HEK293 (cell line): Measurements from ENCODE around the gene BRI3.

ENCODE experiments used
- KLF16 ChIP-seq: fragments of 450-650 bp; formaldehyde crosslinking; IDR thresholded peaks from 2 replicates; pipeline ENCODE4 v1.5.1; 2017; ENCODE audit warnings: missing biosample characterization, missing genetic modification characterization
- PRDM1 ChIP-seq: fragments of 450-650 bp; formaldehyde crosslinking; IDR thresholded peaks from 2 replicates; pipeline ENCODE4; 2016; ENCODE audit warnings: missing biosample characterization, missing genetic modification characterization
- SP2 ChIP-seq: fragments of 450-650 bp; formaldehyde crosslinking; IDR thresholded peaks from 2 replicates; pipeline ENCODE4 v1.5.1; 2016; ENCODE audit warnings: missing biosample characterization, missing genetic modification characterization
- YY1 ChIP-seq: fragments of 450-650 bp; formaldehyde crosslinking; IDR thresholded peaks from 2 replicates; pipeline ENCODE4 v1.5.1; 2018; ENCODE audit warnings: missing biosample characterization, missing genetic modification characterization
- ZNF138 ChIP-seq: fragments of 450-650 bp; formaldehyde crosslinking; IDR thresholded peaks from 2 replicates; pipeline ENCODE4 v1.5.1; 2016; ENCODE audit warnings: missing biosample characterization, missing genetic modification characterization, borderline replicate concordance
- ZNF184 ChIP-seq: fragments of 450-650 bp; IDR thresholded peaks from 2 replicates; pipeline ENCODE4 v1.5.1; 2018; ENCODE audit warnings: missing biosample characterization, mild to moderate bottlenecking, missing genetic modification characterization
- ZNF510 ChIP-seq: fragments of 450-650 bp; formaldehyde crosslinking; IDR thresholded peaks from 2 replicates; pipeline ENCODE4 v1.5.1; 2018; ENCODE audit warnings: mild to moderate bottlenecking, missing genetic modification characterization, missing biosample characterization; ENCODE audit not compliant: insufficient replicate concordance
- ZNF530 ChIP-seq: fragments of 450-650 bp; formaldehyde crosslinking; IDR thresholded peaks from 2 replicates; pipeline ENCODE4 v1.5.1; 2016; ENCODE audit warnings: low read depth, missing biosample characterization, missing genetic modification characterization
- ZNF548 ChIP-seq: fragments of 450-650 bp; formaldehyde crosslinking; IDR thresholded peaks from 2 replicates; pipeline ENCODE4 v1.5.1; 2016; ENCODE audit warnings: missing biosample characterization, missing genetic modification characterization
- ZNF639 ChIP-seq: fragments of 450-650 bp; formaldehyde crosslinking; IDR thresholded peaks from 2 replicates; pipeline ENCODE4 v1.5.1; 2016; ENCODE audit warnings: missing biosample characterization, missing genetic modification characterization
- ZNF776 ChIP-seq: fragments of 450-650 bp; formaldehyde crosslinking; IDR thresholded peaks from 2 replicates; pipeline ENCODE4 v1.5.0; 2017; ENCODE audit warnings: missing biosample characterization, missing genetic modification characterization, borderline replicate concordance
- TF ChIP-seq, protein P1 (sequence below): fragments of 450-650 bp; formaldehyde crosslinking; IDR thresholded peaks from 2 replicates; pipeline ENCODE4 v1.5.1; 2016; ENCODE audit warnings: missing biosample characterization, missing genetic modification characterization
- TF ChIP-seq, protein P2 (sequence below): fragments of 450-650 bp; formaldehyde crosslinking; IDR thresholded peaks from 2 replicates; pipeline ENCODE4 v1.5.1; 2016; ENCODE audit warnings: missing biosample characterization, missing genetic modification characterization
- TF ChIP-seq, protein P3 (sequence below): fragments of 450-650 bp; formaldehyde crosslinking; IDR thresholded peaks from 2 replicates; pipeline ENCODE4 v1.5.1; 2016; ENCODE audit warnings: missing biosample characterization, missing genetic modification characterization, low read depth

- TF ChIP-seq, protein P1, sequence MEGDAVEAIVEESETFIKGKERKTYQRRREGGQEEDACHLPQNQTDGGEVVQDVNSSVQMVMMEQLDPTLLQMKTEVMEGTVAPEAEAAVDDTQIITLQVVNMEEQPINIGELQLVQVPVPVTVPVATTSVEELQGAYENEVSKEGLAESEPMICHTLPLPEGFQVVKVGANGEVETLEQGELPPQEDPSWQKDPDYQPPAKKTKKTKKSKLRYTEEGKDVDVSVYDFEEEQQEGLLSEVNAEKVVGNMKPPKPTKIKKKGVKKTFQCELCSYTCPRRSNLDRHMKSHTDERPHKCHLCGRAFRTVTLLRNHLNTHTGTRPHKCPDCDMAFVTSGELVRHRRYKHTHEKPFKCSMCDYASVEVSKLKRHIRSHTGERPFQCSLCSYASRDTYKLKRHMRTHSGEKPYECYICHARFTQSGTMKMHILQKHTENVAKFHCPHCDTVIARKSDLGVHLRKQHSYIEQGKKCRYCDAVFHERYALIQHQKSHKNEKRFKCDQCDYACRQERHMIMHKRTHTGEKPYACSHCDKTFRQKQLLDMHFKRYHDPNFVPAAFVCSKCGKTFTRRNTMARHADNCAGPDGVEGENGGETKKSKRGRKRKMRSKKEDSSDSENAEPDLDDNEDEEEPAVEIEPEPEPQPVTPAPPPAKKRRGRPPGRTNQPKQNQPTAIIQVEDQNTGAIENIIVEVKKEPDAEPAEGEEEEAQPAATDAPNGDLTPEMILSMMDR (tag by site-specific recombination): no peak
- no peak for TF ChIP-seq ZNF184 (tag by site-specific recombination)
- TF ChIP-seq, protein P2, sequence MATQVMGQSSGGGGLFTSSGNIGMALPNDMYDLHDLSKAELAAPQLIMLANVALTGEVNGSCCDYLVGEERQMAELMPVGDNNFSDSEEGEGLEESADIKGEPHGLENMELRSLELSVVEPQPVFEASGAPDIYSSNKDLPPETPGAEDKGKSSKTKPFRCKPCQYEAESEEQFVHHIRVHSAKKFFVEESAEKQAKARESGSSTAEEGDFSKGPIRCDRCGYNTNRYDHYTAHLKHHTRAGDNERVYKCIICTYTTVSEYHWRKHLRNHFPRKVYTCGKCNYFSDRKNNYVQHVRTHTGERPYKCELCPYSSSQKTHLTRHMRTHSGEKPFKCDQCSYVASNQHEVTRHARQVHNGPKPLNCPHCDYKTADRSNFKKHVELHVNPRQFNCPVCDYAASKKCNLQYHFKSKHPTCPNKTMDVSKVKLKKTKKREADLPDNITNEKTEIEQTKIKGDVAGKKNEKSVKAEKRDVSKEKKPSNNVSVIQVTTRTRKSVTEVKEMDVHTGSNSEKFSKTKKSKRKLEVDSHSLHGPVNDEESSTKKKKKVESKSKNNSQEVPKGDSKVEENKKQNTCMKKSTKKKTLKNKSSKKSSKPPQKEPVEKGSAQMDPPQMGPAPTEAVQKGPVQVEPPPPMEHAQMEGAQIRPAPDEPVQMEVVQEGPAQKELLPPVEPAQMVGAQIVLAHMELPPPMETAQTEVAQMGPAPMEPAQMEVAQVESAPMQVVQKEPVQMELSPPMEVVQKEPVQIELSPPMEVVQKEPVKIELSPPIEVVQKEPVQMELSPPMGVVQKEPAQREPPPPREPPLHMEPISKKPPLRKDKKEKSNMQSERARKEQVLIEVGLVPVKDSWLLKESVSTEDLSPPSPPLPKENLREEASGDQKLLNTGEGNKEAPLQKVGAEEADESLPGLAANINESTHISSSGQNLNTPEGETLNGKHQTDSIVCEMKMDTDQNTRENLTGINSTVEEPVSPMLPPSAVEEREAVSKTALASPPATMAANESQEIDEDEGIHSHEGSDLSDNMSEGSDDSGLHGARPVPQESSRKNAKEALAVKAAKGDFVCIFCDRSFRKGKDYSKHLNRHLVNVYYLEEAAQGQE: no peak
- TF ChIP-seq SP2: no peak
- TF ChIP-seq ZNF548 (tag by site-specific recombination): no peak
- no peak for TF ChIP-seq ZNF530 (tag by site-specific recombination)
- no peak for TF ChIP-seq ZNF510
- TF ChIP-seq YY1 (tag by site-specific recombination): no peak
- TF ChIP-seq PRDM1 (tag by site-specific recombination): no peak
- no peak for TF ChIP-seq ZNF138 (tag by site-specific recombination)
- TF ChIP-seq KLF16 (tag by site-specific recombination): no peak
- no peak for TF ChIP-seq ZNF639
- TF ChIP-seq, protein P3, sequence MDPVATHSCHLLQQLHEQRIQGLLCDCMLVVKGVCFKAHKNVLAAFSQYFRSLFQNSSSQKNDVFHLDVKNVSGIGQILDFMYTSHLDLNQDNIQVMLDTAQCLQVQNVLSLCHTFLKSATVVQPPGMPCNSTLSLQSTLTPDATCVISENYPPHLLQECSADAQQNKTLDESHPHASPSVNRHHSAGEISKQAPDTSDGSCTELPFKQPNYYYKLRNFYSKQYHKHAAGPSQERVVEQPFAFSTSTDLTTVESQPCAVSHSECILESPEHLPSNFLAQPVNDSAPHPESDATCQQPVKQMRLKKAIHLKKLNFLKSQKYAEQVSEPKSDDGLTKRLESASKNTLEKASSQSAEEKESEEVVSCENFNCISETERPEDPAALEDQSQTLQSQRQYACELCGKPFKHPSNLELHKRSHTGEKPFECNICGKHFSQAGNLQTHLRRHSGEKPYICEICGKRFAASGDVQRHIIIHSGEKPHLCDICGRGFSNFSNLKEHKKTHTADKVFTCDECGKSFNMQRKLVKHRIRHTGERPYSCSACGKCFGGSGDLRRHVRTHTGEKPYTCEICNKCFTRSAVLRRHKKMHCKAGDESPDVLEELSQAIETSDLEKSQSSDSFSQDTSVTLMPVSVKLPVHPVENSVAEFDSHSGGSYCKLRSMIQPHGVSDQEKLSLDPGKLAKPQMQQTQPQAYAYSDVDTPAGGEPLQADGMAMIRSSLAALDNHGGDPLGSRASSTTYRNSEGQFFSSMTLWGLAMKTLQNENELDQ: no peak
- no peak for TF ChIP-seq ZNF776 (tag by site-specific recombination)
Observed at GRCh38 chr7:98256431-98256830, 25.1 kb upstream of the BRI3 start.
